ENCODE results near the gene BDP1.
"Not testable (repeated sequence)": the region's sequence is repeated elsewhere in the genome, so short reads cannot be mapped to it uniquely, and the experiment has no call there.

BDP1 gene, protein sequence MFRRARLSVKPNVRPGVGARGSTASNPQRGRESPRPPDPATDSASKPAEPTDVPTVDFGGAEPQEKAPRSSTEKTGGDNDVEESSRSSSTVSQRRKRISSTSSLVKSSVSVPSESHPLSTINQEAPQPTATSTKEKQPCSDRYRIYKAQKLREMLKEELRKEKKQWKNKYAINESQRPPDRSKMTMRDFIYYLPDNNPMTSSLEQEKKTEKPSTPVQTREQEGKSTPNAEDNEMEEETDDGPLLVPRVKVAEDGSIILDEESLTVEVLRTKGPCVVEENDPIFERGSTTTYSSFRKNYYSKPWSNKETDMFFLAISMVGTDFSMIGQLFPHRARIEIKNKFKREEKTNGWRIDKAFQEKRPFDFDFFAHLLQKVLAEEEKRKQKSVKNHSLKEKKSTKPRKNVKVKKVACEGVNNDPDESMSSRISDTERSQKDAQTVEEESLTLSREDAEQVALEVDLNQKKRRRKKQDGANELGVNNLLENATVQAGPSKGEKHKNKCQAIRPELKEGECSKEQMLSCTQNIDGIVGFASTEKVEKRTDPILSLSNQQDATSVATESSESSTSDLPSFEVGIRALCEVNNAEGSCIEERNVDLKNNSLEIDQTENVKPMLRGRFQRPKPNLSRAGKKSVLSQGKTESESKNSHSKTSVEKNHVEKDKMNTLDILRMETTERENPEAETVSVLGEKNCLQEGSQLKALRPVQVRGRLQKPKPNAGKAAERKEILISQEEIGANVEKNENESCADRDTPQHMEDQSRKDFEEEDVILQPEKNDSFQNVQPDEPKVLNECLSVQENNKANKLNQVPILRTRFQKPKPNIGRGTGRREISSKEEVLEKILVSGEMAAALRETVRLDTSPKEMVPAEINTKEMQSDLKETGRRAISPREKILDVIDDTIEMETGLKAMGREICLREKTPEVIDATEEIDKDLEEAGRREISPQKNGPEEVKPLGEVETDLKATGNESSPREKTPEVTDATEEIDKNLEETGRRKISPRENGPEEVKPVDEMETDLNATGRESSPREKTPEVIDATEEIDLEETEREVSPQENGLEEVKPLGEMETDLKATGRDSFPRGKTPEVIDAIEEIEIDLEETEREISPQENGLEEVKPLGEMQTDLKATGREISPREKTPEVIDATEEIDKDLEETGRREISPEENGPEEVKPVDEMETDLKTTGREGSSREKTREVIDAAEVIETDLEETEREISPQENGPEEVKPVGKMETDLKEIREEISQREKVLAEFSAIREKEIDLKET (N-terminal part only)

DNA sequence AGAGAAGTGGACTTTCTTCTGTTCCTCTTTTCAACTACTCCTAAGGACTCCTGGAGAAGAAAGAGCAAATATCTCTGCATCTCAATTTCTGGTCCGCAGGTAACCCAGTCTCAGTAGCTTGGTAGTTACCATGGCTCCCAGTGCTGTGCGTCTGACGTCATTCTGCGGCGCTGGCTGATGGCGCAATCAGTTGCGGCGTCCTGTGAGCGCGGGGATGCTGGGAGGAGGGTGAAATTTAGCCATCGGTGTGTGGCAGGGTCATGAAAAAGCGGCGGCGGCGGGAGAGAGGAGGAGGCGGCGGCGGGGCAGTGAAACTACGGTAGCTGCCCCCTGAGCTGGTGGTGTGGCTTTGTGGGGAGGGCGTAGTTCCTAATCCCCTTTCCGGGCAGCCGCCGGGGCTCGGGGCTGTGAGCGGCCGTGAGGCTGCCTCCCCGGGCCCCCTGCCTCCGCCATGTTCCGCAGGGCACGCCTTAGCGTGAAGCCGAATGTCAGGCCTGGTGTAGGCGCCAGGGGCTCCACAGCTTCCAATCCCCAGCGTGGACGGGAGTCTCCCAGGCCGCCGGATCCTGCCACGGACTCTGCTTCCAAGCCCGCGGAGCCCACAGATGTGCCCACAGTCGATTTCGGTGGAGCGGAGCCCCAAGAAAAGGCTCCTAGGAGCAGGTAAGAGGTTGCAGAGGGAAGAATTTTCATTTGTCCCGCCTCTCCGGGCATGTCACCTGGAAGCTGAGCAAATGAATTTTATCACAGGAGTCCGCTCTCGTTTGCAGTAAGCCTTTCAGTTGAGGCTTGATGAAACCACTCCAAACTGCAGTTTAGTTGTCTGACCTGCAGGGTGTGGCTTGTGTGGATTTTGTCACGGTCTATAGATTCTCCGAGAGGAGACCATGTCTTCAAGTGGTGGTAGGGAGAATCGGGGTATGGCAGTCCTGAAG is at the start of gene BDP1:
Gene BDP1 (plus strand): TSS at position 225 of the 935 bp plus-strand sequence. CDS start 227 bp downstream, at position 452.
- 0 out of 2 replicates have a peak, but pooled peaks have one; percentile 32 for TF ChIP-seq NFRKB (IDR thresholded peaks at IDR 0.05)
- TF ChIP-seq SUZ12 (IDR thresholded peaks at IDR 0.05), result no peak
- peak; percentile 90 for DNase-seq (ENCODE audit: extremely low spot score)
- POLR2A ChIA-PET, result no interaction called here
- CTCF ChIA-PET, result no interaction called here

DNA sequence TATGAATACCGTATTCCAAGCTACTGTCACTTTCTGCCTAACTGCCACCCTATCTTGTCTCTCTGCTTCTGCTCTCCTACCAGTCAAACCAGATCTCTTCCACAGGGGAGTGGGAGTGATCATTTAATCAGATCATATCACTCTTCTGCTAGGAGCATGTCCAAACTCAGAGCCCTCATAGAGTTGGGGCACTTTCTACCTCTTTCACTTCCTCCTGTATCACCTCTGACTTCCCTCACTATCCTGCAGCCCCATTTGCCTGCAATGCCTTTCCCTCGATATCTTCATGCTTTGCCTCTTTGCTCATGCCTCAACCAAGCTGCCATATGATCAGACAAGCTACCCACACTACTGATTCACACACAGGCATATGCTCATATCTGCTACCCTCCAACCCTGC is 45.4 kb upstream of the BDP1 start:
- POLR2A ChIA-PET; CTCF ChIA-PET; DNase-seq (ENCODE audit: extremely low spot score): not testable (repeated sequence)

DNA sequence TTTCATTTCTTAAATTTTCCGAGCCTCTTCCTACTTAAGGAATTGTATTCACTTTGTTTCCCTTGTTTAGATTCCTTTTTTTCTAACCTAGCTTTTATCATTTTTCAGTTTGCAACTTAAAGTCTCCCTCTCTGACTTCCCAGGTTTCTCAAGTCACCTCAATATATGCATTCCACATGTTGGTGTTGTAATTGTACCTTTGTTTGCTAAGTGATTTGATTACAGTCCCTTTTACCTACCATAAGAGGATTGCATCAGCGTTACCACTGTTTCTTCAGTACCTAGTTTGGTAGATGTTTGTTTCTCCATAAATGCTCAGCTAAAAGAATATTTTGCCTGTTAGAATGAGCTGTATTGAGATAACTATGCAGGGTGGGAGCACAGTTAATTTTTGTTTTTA is 39.8 kb upstream of the BDP1 start:
- DNase-seq (ENCODE audit: extremely low spot score); POLR2A ChIA-PET; CTCF ChIA-PET: not testable (repeated sequence)

DNA sequence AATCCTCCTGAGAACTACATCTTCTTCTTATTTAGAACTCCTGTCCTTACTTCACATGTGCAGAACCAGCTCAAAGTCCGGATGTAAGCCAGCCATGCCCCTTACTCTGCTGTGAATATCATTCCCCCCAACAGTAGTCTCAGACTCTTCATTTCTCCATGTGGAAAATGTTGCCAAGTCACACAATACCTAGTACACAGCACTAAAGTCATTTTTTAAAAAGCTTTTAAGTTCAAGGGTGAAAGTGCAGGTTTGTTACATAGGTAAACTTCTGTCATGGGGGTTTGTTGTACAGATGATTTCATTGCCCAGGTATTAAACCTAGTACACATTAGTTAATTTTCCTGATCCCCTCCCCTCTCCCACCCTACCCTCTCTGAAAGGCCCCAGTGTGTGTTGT is 37.4 kb upstream of the BDP1 start:
- POLR2A ChIA-PET; CTCF ChIA-PET; DNase-seq (ENCODE audit: extremely low spot score): not testable (repeated sequence)

DNA sequence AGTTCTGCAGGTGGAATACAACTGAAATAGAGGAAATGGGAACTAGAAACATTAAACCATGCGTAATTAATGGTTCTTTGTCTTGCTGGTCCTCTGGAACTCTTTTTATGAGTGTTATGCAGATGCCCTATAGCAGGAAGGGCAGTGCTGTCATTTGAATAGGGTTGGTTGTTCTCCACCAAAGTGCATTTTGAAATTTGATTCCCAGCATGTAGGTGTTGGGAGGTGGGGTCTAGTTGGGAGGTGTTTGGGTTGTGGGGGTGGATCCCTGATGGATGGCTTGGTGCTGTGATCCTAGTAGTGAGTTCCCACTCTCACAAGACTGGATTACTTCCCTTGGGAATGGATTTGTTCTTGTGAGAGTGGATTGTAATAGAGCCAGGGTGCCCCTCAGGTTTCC is 34.2 kb upstream of the BDP1 start:
- DNase-seq (ENCODE audit: extremely low spot score); POLR2A ChIA-PET; CTCF ChIA-PET: not testable (repeated sequence)

DNA sequence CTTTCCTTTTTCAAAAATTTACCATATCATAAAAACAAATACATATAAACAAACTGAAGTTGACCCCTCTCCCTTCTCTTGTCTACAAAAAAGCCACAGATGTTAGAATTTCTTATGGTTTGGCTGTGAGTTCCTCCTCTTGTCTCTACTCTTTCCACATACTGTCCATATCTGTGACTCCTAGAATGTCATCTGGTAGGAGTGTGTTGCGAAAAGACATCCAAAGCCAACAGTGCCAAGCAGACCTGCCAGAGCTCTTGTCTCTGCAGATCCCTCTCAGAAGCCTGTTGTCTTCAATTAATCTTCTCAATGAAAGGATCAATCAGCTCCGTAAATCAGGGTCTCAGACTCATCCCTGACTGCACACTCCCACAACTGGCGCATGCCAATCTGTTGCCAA is 31.6 kb upstream of the BDP1 start:
- DNase-seq (ENCODE audit: extremely low spot score); POLR2A ChIA-PET; CTCF ChIA-PET: not testable (repeated sequence)

DNA sequence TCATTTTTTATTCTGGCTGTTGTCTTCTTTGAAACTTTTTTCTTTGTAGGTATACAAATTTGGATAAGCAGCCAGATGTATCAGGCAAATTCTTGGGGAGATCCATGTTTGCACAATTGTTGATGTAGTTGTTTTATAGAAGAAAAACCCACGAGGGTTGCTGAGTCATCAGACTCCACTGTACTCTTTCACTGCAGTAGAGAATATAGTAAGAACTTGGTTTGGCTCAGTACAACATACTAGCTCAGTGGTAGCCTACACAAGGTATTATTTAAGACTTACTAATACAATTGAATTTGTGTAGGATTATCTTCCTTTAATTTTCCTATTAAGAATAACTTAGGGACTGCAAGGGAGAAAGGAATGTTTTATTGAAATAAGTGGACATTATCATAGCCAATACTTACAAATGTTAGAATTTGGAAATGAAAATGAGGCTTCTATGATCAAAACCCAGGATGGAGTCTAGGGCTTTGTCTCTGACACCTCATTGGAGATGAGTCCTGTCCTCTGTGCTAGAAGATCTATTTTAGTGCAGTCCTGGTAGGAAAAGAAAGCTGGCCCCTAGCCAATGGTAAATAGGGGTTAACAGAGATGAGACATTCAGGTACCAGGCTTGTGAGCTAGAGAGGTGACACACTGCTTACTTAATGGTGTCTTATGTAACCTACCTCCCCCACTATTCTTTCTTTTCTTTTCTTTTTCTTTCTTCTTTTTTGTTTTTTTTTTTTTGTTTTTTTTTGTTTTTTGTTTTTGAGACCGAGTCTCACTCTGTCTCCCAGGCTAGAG is 28.6 kb upstream of the BDP1 start:
- CTCF ChIA-PET; DNase-seq (ENCODE audit: extremely low spot score); POLR2A ChIA-PET: not testable (repeated sequence)

DNA sequence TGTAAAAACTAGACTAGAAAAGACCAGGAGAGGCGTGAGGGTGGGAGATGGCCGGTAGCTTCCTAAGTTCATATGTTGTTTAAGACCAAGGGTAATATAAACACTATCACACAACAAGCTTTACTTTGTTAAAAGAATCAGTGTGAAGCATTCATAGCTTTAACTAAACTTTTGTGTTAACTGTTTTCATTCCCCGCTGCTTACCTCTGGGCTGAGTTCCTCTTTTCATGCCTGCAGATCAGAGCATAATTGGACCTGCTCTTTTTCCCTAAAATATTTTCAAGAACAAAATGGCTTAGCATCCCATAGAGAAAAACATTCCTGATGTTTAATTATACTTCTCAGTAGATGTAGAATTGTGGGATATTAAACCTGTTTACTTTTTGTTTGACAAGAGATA is 23.0 kb upstream of the BDP1 start:
- DNase-seq (ENCODE audit: extremely low spot score); CTCF ChIA-PET; POLR2A ChIA-PET: not testable (repeated sequence)

DNA sequence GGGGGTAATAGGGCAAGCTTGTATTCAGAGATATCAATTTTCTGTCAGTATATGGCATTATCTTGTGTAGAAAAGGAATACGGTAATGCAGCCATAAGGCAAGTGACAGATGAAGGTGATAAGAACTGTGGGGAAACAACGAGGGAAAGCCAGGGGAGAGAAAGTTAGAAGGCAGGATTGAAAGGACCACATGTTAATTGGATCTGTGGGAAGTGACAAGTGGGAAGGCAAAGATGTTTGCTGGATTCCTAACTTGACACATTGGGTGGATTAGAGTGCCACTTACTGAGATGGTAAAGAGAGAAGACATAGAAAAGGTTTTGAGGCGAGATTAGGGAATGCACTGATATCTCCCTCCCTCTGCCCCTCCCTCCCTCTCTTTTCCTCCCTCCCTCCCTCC is 20.6 kb upstream of the BDP1 start:
- CTCF ChIA-PET; POLR2A ChIA-PET; DNase-seq (ENCODE audit: extremely low spot score): not testable (repeated sequence)

DNA sequence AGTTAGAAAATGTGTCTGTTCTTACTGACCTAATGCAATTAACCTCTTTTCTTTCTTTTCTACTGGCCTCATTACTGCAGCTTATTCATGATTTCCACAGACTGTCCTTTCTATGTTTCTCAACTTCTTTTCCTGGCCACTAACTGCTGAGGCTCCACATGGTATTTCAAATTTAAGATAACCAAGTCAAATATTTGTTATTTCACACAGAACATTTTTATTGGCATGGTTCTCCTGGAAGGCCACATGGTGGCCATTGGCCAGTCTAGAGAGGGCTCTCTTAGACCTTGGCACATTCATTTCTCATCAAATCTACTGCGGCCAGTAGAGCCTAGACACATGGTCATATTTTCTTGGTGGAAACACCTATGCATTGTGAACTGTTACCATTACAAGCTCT is 13.9 kb upstream of the BDP1 start:
- POLR2A ChIA-PET; CTCF ChIA-PET; DNase-seq (ENCODE audit: extremely low spot score): not testable (repeated sequence)

DNA sequence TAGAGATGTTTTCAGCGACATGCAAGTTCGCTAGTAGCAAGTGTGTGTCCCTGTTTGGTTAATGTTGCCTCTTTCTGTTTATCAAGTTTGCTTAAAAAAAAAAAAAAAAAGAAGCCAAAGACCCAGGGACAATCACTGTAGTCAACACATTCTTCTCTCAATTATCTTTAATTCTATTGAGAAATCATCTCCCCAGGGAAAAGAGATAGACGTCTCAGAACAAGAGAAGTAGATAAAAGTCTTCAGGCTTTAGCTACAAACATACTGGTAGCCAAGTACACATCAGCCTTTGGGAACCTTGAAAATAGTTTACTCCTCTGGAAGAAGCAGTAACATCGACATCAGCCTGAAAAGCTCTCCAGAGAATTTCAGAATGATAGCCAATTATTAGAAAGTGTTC is 11.6 kb upstream of the BDP1 start:
- POLR2A ChIA-PET; CTCF ChIA-PET; DNase-seq (ENCODE audit: extremely low spot score): not testable (repeated sequence)

DNA sequence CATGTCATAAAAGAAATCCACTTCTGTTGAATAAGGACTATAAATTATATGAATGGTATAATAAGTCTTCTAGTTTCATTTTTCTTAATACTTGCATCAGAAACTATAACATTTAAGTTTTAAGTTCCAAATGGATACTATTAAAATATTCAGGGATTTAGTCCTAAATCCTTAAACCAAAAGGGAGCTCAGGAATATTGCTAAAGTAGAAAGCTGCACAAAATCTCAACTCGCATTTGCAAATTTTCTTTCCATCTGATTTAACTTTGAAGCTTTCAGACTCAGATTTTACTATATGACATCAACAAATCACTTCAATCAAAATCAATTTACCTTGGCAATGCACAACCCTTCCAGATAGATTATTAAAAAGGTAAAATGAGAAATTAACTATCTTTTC is 10.4 kb upstream of the BDP1 start:
- CTCF ChIA-PET; POLR2A ChIA-PET; DNase-seq (ENCODE audit: extremely low spot score): not testable (repeated sequence)

DNA sequence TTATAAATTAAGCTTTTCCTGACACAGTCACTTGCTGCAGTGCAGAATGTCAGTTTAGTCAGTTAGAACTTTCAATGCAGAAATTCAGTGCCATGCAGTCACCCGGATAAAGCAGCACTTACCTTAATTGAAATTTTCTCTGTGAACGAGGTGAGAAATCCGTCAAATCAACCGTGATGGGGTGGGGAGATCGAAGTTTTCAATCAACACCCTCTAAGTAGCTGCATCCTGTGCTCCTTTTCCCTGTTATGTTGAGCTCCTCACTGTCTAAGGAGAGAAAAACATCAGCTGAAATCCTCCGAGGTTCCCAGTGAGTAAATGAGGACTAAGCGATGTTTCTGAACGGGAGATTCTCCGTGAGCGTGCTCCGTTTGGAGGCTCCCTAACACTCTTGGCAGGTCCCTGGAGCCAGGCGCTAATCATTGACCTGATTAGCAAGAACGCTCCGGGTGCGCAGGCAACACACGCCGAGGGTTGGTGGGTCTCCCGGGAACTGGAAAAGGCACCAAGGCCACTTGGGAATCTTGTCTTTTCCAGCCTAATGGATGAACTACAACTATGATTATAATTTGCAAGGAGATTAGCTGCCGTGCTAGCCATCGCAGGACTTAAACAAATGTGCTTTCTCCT is 9.8 kb upstream of the BDP1 start:
- DNase-seq (ENCODE audit: extremely low spot score); CTCF ChIA-PET; POLR2A ChIA-PET: not testable (repeated sequence)

DNA sequence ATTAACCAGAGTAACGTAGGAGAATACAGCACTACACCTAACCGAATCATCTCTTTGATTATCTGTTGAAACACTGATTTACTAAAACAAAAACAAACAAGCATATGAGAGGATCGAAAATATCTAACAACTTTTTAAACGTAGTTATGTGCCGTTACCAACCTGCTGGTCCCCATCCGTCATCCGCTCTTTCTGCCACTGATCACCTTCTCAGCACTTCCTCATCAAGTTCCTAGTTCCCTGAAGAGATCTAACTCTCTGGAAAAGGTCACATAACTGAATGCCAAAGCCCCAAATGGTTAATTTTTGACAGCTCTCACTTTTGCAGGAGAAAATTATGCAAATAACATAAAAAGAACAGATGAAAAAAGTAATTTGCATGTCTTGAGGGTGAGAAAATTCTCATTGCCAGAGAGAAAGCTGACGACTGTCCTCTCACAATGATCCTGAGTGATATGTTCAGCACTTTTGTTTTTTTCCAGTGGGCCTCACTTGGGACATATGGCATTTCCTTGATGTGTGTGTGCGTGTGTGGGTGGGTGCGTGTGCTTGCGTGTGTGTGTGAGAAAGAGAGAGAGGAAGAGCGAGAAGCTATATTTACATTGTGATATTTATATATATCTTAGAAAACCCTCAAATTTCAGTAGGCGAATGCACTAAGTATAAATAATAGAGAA is 8.8 kb upstream of the BDP1 start:
- CTCF ChIA-PET; POLR2A ChIA-PET; DNase-seq (ENCODE audit: extremely low spot score): not testable (repeated sequence)

DNA sequence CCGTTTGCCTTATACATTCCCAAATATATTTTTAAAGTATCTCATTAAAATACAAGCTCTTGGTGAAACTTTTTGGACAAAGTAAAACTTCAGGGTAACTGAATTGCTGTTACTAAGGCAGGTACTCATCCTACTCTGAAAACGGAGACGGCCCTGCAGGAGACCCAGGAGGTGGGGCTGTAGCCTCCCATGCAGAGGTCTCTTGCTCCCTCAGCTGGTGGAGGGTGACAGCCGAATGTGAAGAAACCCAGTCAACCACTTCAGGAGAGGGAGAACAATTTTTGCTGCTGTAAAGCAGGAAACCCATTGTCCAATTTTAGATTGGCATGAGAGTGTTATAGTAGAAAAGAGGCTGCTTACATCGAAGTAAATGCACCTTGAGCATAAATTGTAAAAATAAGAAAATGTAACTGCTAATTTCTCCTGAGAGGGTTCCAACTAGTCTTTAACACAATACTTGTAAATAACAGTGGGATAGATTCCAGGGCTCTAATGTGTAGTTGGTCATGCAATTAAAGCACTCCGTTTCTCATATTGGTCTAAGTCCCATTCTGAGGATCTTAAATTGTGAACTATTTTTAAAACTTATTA is 8.1 kb upstream of the BDP1 start:
- POLR2A ChIA-PET; CTCF ChIA-PET; DNase-seq (ENCODE audit: extremely low spot score): not testable (repeated sequence)
